K562 (cell line): ENCODE results near the gene BDH1. TPM values are rescaled to one million over a fixed set of nuclear protein-coding genes. Genes with fewer than 3 reads are reported as not detected.

Experiments used
- ATAC-seq: fragments of 200-7000 bp; cut with Tn5 transposase; 3 replicates; pipeline ENCODE4 v1.9.1; 2020; ENCODE audit warnings: moderate library complexity
- BruUV-seq: library from RNA; stranded (reverse); fragments of 400-500 nt; replicated peaks from 2 replicates; lab custom pipeline; 2021; lab: Mats Ljungman, UMichigan
- CTCF ChIA-PET: fragments of 300-600 bp; formaldehyde crosslinking; extraction: SDS; loops from one replicate; lab custom pipeline; 2021; ENCODE audit warnings: low intra/inter-chr PET ratio; lab: Yijun Ruan, JAX
- POLR2A ChIA-PET: fragments of 300-600, 350-650 bp; sonication (Branson Sonifier 250); formaldehyde crosslinking; extraction: SDS; loops from one replicate; lab custom pipeline; 2021; ENCODE audit warnings: antibody characterized with exemption, inconsistent platforms; lab: Yijun Ruan, JAX
- DNase-seq, 4 experiments: peaks; one replicate each; pipeline versions ENCODE4 v3.0.0 to v3.0.0-alpha.2; 2011 to 2018; ENCODE audit warnings: low spot score in 3 of 4, mixed read lengths in 3 of 4; ENCODE audit errors: extremely low read depth in 1 of 4
- FAIRE-seq: peaks from 2 replicates; lab custom pipeline; 2011; peaks lifted over from hg19 to GRCh38; lab: Jason Lieb, UNC
- H2AFZ ChIP-seq: 2 replicates; pipeline ENCODE4 v1.6.0; 2011; ENCODE audit warnings: low read depth, low read length, control low read depth, inconsistent platforms
- H3K27ac ChIP-seq: fragments of 200-600 bp; 3 replicates; pipeline ENCODE4 v1.8.0; 2011; ENCODE audit warnings: low read depth, mild to moderate bottlenecking, control low read depth, inconsistent platforms, low read length, moderate library complexity, mixed read lengths; ENCODE audit errors: extremely low read depth
- H3K27me3 ChIP-seq, 2 experiments: fragments of 300-600 bp in 1 of 2; 2 replicates in 1 of 2; 3 replicates in 1 of 2; pipeline versions ENCODE4 v1.6.0 to v1.8.0; 2011; ENCODE audit warnings: inconsistent platforms in 2 of 2, low read length in 2 of 2, mild to moderate bottlenecking in 1 of 2, mixed read lengths in 1 of 2, moderate library complexity in 1 of 2; ENCODE audit not compliant: control insufficient read depth in 2 of 2, insufficient read depth in 2 of 2
- H3K36me3 ChIP-seq: fragments of 300-600 bp; 3 replicates; pipeline ENCODE4 v1.8.0; 2011; ENCODE audit warnings: mild to moderate bottlenecking, low read length, inconsistent platforms; ENCODE audit not compliant: control insufficient read depth, insufficient read depth
- H3K4me1 ChIP-seq, 2 experiments: fragments of 200-600 bp in 1 of 2; replicated peaks in 1 of 2; 2 replicates in 1 of 2; 3 replicates in 1 of 2; pipeline versions ENCODE4 v1.5.1 to v1.8.0; 2011; ENCODE audit warnings: inconsistent platforms in 2 of 2, low read length in 2 of 2, mild to moderate bottlenecking in 1 of 2, mixed read lengths in 1 of 2, moderate library complexity in 1 of 2; ENCODE audit not compliant: control insufficient read depth in 2 of 2, insufficient read depth in 2 of 2
- H3K4me2 ChIP-seq: 2 replicates; pipeline ENCODE4 v1.6.1; 2011; ENCODE audit warnings: low read length, control low read depth, inconsistent platforms, mixed read lengths; ENCODE audit not compliant: insufficient read depth
- H3K4me3 ChIP-seq: fragments of 200-600 bp; sonication (generic), shearing (Covaris generic); 2 replicates; pipeline ENCODE4 v1.5.1; 2016; ENCODE audit warnings: control low read depth, inconsistent platforms
- H3K79me2 ChIP-seq: fragments of 200-600 bp; 3 replicates; pipeline ENCODE4 v1.8.0; 2011; ENCODE audit warnings: low read length, inconsistent platforms; ENCODE audit not compliant: control insufficient read depth, insufficient read depth
- H3K9ac ChIP-seq, 2 experiments: 2 replicates each; pipeline versions ENCODE4 v1.6.0 to v1.6.1; 2011; ENCODE audit warnings: low read depth in 2 of 2, low read length in 2 of 2, control low read depth in 1 of 2, inconsistent platforms in 1 of 2, mild to moderate bottlenecking in 1 of 2, mixed read lengths in 1 of 2; ENCODE audit not compliant: insufficient read depth in 1 of 2
- H3K9me1 ChIP-seq: one replicate; pipeline ENCODE4 v1.6.0; 2011; ENCODE audit warnings: inconsistent platforms, mild to moderate bottlenecking, low read length, moderate library complexity; ENCODE audit not compliant: control insufficient read depth, insufficient read depth
- H3K9me3 ChIP-seq: replicated peaks from 2 replicates; pipeline ENCODE4 v1.5.1; 2011; ENCODE audit warnings: low read depth, low read length, inconsistent platforms; ENCODE audit not compliant: control insufficient read depth, insufficient read depth
- H4K20me1 ChIP-seq: replicated peaks from 2 replicates; pipeline ENCODE4 v1.6.1; 2011; ENCODE audit warnings: low read length, inconsistent platforms, mixed read lengths; ENCODE audit not compliant: control insufficient read depth, insufficient read depth
- C11orf30 ChIP-seq: fragments of 450-650 bp; IDR thresholded peaks from 2 replicates; pipeline ENCODE4 v1.6.1; 2016; ENCODE audit warnings: low read depth, mild to moderate bottlenecking
- FOXK2 ChIP-seq, 2 experiments: fragments of 450-650 bp; IDR thresholded peaks in 1 of 2; conservative IDR thresholded peaks in 1 of 2; 2 replicates each; pipeline ENCODE4 v1.6.1; 2016; ENCODE audit warnings: low read depth in 2 of 2, mild to moderate bottlenecking in 1 of 2
- HNRNPUL1 ChIP-seq: fragments of 200-400 bp; formaldehyde crosslinking; IDR thresholded peaks from 2 replicates; pipeline ENCODE4 v1.6.1; 2017; ENCODE audit warnings: low read length
- MAFG ChIP-seq: fragments of 450-650 bp; conservative IDR thresholded peaks from 2 replicates; pipeline ENCODE4 v1.6.1; 2016; ENCODE audit warnings: missing genetic modification characterization, missing compliant biosample characterization
- MAFK ChIP-seq: IDR thresholded peaks from 2 replicates; pipeline ENCODE4 v1.6.1; 2011; ENCODE audit warnings: low read length, improper control_type of control experiment
- MIER1 ChIP-seq: fragments of 450-650 bp; IDR thresholded peaks from 2 replicates; pipeline ENCODE4 v1.6.1; 2016; ENCODE audit warnings: antibody characterized with exemption, mild to moderate bottlenecking, low read depth
- MYBL2 ChIP-seq, 2 experiments: fragments of 450-650 bp in 1 of 2; sonication (generic) in 1 of 2; formaldehyde crosslinking in 1 of 2; IDR thresholded peaks; 2 replicates each; pipeline versions ENCODE4 v1.6.1 to v1.8.1; 2017 to 2022; ENCODE audit warnings: borderline replicate concordance in 1 of 2, inconsistent platforms in 1 of 2, low read depth in 1 of 2, mild to moderate bottlenecking in 1 of 2, missing genetic modification reagents in 1 of 2, moderate library complexity in 1 of 2
- NFIC ChIP-seq: fragments of 450-650 bp; IDR thresholded peaks from 2 replicates; pipeline ENCODE4 v1.6.1; 2017; ENCODE audit warnings: mild to moderate bottlenecking, inconsistent platforms
- RCOR1 ChIP-seq, 2 experiments: IDR thresholded peaks; 2 replicates each; pipeline ENCODE4 v1.6.1; 2012; ENCODE audit warnings: low read depth in 2 of 2, low read length in 2 of 2, borderline replicate concordance in 1 of 2, improper control_type of control experiment in 1 of 2
- SETDB1 ChIP-seq: IDR thresholded peaks from one replicate; pipeline ENCODE4 v1.6.1; 2012; ENCODE audit warnings: low read length, control low read depth, inconsistent platforms
- TBL1XR1 ChIP-seq, 2 experiments: IDR thresholded peaks; 2 replicates each; pipeline ENCODE4 v1.6.1; 2012; ENCODE audit warnings: improper control_type of control experiment in 2 of 2, low read length in 2 of 2, mild to moderate bottlenecking in 1 of 2
- TOE1 ChIP-seq, 2 experiments: fragments of 450-650 bp in 1 of 2; sonication (generic) in 1 of 2; formaldehyde crosslinking in 1 of 2; IDR thresholded peaks; 2 replicates each; pipeline versions ENCODE4 v1.7.1 to v1.8.0; 2016 to 2022; ENCODE audit warnings: borderline replicate concordance in 2 of 2, mild to moderate bottlenecking in 2 of 2, antibody characterized with exemption in 1 of 2, inconsistent platforms in 1 of 2, low read depth in 1 of 2, missing genetic modification reagents in 1 of 2, moderate library complexity in 1 of 2
- ZNF316 ChIP-seq: fragments of 450-650 bp; IDR thresholded peaks from 2 replicates; pipeline ENCODE4 v1.6.1; 2016
- ZNF354B ChIP-seq: fragments of 250-450 bp; sonication (Bioruptor Pico); IDR thresholded peaks from 2 replicates; pipeline ENCODE4 v1.4.0; 2020
- WGBS: fragments of 100-300 bp; shearing (Covaris generic); methylation state at CpG from one replicate; pipeline ENCODE4 v1.1.6; 2016; ENCODE audit warnings: low coverage, mixed read lengths; ENCODE audit not compliant: insufficient coverage; ENCODE audit errors: missing lambda C conversion rate; 5-methylcytosine and 5-hydroxymethylcytosine counted together
- in situ Hi-C: fragments of 300-500 bp; cut with MboI; formaldehyde crosslinking; loops from 4 replicates; pipeline ENCODE4 v1.15.0; 2018; ENCODE audit warnings: inconsistent platforms, mixed read lengths
- intact Hi-C: fragments of 100-400 bp; cut with micrococcal nuclease; formaldehyde crosslinking; loops from 2 replicates; pipeline ENCODE4 v1.14.2; 2022
- polyA plus RNA-seq, 8 experiments: library from polyadenylated mRNA; depleted of rRNA in 4 of 8; stranded (reverse) in 5 of 8; unstranded in 3 of 8; fragments of >200 nt; fragmentation: Nextera tagmentation in 2 of 8; fragmentation: Illumina TruSeq in 1 of 8; extraction: Ambion mirVana in 2 of 8; extraction: Trizol in 1 of 8; gene quantifications; 2 replicates each; pipeline versions ENCODE4 v1.2.1 to v1.2.3, GENCODE V29; 2011 to 2014; ENCODE audit warnings: inconsistent platforms in 1 of 8, missing spikeins in 1 of 8
- total RNA-seq, 7 experiments: library from RNA; depleted of rRNA in 6 of 7; stranded (reverse); fragments of >200 nt in 6 of 7; fragmentation: Illumina TruSeq in 2 of 7; extraction: Trizol in 2 of 7; gene quantifications; 2 replicates each; pipeline versions ENCODE4 v1.2.1 to v1.2.3, GENCODE V29; 2011 to 2021; ENCODE audit warnings: low replicate concordance in 1 of 7
- TF ChIP-seq, protein P1 (sequence below): fragments of 250-450 bp; sonication (Bioruptor Pico); IDR thresholded peaks from 2 replicates; pipeline ENCODE4 v1.4.0; 2020; ENCODE audit warnings: mild to moderate bottlenecking, moderate library complexity, borderline replicate concordance

BDH1 gene
- total and polyA plus RNA-seq, 9 of the 15 experiments (the other 6 are each of a cell fraction or from before 2014, with no cell fraction given), result 0.07 to 0.89 (median 0.12) TPM; not detected in 3

- H3K79me2 ChIP-seq, result no peaks in the 10 kb centered on the region
- WGBS, result 17% methylated on average over 10 of the region's 10 CpGs
- DNase-seq (no peak), ATAC-seq (no peak), FAIRE-seq (no peak)
- no peak overlapping the region for H3K9ac ChIP-seq
- H3K4me2 ChIP-seq, result no peak overlapping the region
- H3K27me3 ChIP-seq, result peaks cover 42 to 68% of the 10 kb centered on the region in 2 experiments
- no peak overlapping the region for H3K4me3 ChIP-seq
- H3K9me1 ChIP-seq, result no peaks in the 10 kb centered on the region
- no peaks in the 10 kb centered on the region; the same call in 1 of the 2 replicates for H4K20me1 ChIP-seq
- in situ Hi-C loops, result no loop called here
- BruUV-seq, result no TSS peak
- H3K4me1 ChIP-seq, result peaks cover 6% of the 10 kb centered on the region in 2 experiments; a peak in 4 of 5 replicates
- ChIA-PET POLR2A (interaction anchor here (2.1 kb wide), 1 partner anchor 20 kb away, joined by 6 read pairs; no protein-coding TSS in a partner anchor), CTCF (interaction anchor here (1.4 kb wide), 1 partner anchor 85 kb away, joined by 6 read pairs; no protein-coding TSS in a partner anchor)
- H3K27ac ChIP-seq, result no peak overlapping the region
- no peak overlapping the region for H2AFZ ChIP-seq
- no peaks in the 10 kb centered on the region for H3K9me3 ChIP-seq
- no peaks in the 10 kb centered on the region for H3K36me3 ChIP-seq
- intact Hi-C loops, result loop anchor here (5.0 to 10.0 kb wide), 3 partner anchors 51 to 256 kb away; no protein-coding TSS in a partner anchor
- TF ChIP-seq C11orf30 (peak; percentile 62), SETDB1 (no peak), MYBL2 (IDR thresholded peaks at IDR 0.05; ENCODE audit: low read depth) (no peak), MYBL2 (CRISPR knock-in tag; IDR thresholded peaks at IDR 0.05; ENCODE audit: borderline replicate concordance) (no peak), ZNF354B (no peak), MAFK (peak; percentile 20; the same call in 1 of the 2 replicates), MIER1 (no peak), ZNF316 (peak; percentile 73), RCOR1 (IDR thresholded peaks at IDR 0.05; ENCODE audit: borderline replicate concordance in 1 of 2, low read depth in 2 of 2, low read length in 2 of 2) (no peak), TOE1 (IDR thresholded peaks at IDR 0.05; ENCODE audit: borderline replicate concordance) (no peak), TOE1 (CRISPR knock-in tag; IDR thresholded peaks at IDR 0.05; ENCODE audit: borderline replicate concordance, low read depth) (no peak), NFIC (no peak), TBL1XR1 (IDR thresholded peaks at IDR 0.05; ENCODE audit: low read length in 2 of 2) (no peak), HNRNPUL1 (no peak), MAFG (tag) (peak; percentile 54; the same call in 1 of the 2 replicates), FOXK2 (conservative IDR thresholded peaks at IDR 0.05 in 1 of 2, IDR thresholded peaks at IDR 0.05 in 1 of 2; ENCODE audit: low read depth in 2 of 2) (no peak)
- TF ChIP-seq, protein P1, sequence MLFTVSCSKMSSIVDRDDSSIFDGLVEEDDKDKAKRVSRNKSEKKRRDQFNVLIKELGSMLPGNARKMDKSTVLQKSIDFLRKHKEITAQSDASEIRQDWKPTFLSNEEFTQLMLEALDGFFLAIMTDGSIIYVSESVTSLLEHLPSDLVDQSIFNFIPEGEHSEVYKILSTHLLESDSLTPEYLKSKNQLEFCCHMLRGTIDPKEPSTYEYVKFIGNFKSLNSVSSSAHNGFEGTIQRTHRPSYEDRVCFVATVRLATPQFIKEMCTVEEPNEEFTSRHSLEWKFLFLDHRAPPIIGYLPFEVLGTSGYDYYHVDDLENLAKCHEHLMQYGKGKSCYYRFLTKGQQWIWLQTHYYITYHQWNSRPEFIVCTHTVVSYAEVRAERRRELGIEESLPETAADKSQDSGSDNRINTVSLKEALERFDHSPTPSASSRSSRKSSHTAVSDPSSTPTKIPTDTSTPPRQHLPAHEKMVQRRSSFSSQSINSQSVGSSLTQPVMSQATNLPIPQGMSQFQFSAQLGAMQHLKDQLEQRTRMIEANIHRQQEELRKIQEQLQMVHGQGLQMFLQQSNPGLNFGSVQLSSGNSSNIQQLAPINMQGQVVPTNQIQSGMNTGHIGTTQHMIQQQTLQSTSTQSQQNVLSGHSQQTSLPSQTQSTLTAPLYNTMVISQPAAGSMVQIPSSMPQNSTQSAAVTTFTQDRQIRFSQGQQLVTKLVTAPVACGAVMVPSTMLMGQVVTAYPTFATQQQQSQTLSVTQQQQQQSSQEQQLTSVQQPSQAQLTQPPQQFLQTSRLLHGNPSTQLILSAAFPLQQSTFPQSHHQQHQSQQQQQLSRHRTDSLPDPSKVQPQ (CRISPR knock-in tag), result no peak
Observed at GRCh38 chr3:197546307-197547085, 9.3 kb downstream of the BDH1 start.
